HCT116 (cell line): Measurements from ENCODE around the gene PDE10A. TPM values are rescaled to one million over a fixed set of nuclear protein-coding genes. Genes with fewer than 3 reads are reported as not detected.

Experiments used
- ATAC-seq: fragments of 200-7000 bp; cut with Tn5 transposase; 2 replicates; pipeline ENCODE4 v1.9.1; 2020; ENCODE audit warnings: mild to moderate bottlenecking, moderate library complexity
- BruUV-seq: library from RNA; stranded (reverse); fragments of 400-500 nt; replicated peaks from 2 replicates; lab custom pipeline; 2021; lab: Mats Ljungman, UMichigan
- CTCF ChIA-PET: fragments of 300-600 bp; sonication (Branson Sonifier 250); formaldehyde crosslinking; loops from one replicate; lab custom pipeline; 2021; ENCODE audit warnings: antibody characterized with exemption; lab: Charles Lee
- POLR2A ChIA-PET: fragments of 300-600, 350-600 bp; sonication (Branson Sonifier 250); formaldehyde crosslinking; loops from one replicate; lab custom pipeline; 2021; ENCODE audit warnings: antibody characterized with exemption; lab: Charles Lee
- RAD21 ChIA-PET, 2 experiments: fragments of 300-600 bp; sonication (Branson Sonifier 250); formaldehyde crosslinking; loops; one replicate each; lab custom pipeline; 2023; ENCODE audit warnings: low total read pairs in 2 of 2; ENCODE audit not compliant: uncharacterized antibody in 2 of 2, unreplicated experiment in 2 of 2, low non-redundant PET in 1 of 2; lab: Charles Lee
- DNase-seq: peaks from one replicate; pipeline ENCODE4 v3.0.0-alpha.2; 2010; ENCODE audit warnings: low read depth, low spot score
- H2AFZ ChIP-seq: fragments of 200-600 bp; shearing (Covaris generic), sonication (generic); 2 replicates; pipeline ENCODE4 v1.6.1; 2017; ENCODE audit warnings: low read depth, mixed run types, mixed read lengths, antibody characterized with exemption, low read length; ENCODE audit not compliant: poor library complexity, severe bottlenecking
- H3K27ac ChIP-seq: 2 replicates; pipeline ENCODE4 v1.5.1; 2012; ENCODE audit warnings: low read depth, low read length
- H3K27me3 ChIP-seq: fragments of 200-600 bp; sonication (generic); 2 replicates; pipeline ENCODE4 v1.6.1; 2016; ENCODE audit warnings: mixed run types, low read length, mixed read lengths; ENCODE audit not compliant: insufficient read depth
- H3K36me3 ChIP-seq, 2 experiments: fragments of 200-500 bp in 1 of 2; fragments of 200-600 bp in 1 of 2; sonication (Bioruptor generic) in 1 of 2; sonication (generic) in 1 of 2; 2 replicates each; pipeline versions ENCODE4 v1.5.1 to v1.6.1; 2014 to 2016; ENCODE audit warnings: low read length in 2 of 2, inconsistent platforms in 1 of 2, mixed read lengths in 1 of 2, mixed run types in 1 of 2; ENCODE audit not compliant: insufficient read depth in 2 of 2, control insufficient read depth in 1 of 2
- H3K4me1 ChIP-seq, 2 experiments: fragments of 200-600 bp in 1 of 2; sonication (generic) in 1 of 2; 2 replicates each; pipeline versions ENCODE4 v1.5.1 to v1.6.1; 2012 to 2017; ENCODE audit warnings: low read length in 2 of 2, inconsistent platforms in 1 of 2, mild to moderate bottlenecking in 1 of 2, mixed read lengths in 1 of 2, mixed run types in 1 of 2, moderate library complexity in 1 of 2; ENCODE audit not compliant: insufficient read depth in 2 of 2, control insufficient read depth in 1 of 2
- H3K4me2 ChIP-seq: fragments of 200-600 bp; sonication (generic); 2 replicates; pipeline ENCODE4 v1.6.1; 2017; ENCODE audit warnings: mixed run types, low read length, mixed read lengths
- H3K4me3 ChIP-seq, 2 experiments: fragments of 200-600 bp in 1 of 2; sonication (generic) in 1 of 2; replicated peaks in 1 of 2; 2 replicates each; pipeline ENCODE4 v1.5.1; 2011 to 2016; ENCODE audit warnings: low read length in 2 of 2, control low read depth in 1 of 2, low read depth in 1 of 2, mild to moderate bottlenecking in 1 of 2, mixed read lengths in 1 of 2, mixed run types in 1 of 2
- H3K79me2 ChIP-seq: fragments of 200-600 bp; sonication (generic); 2 replicates; pipeline ENCODE4 v1.6.1; 2017; ENCODE audit warnings: mild to moderate bottlenecking, mixed run types, low read length, moderate library complexity, mixed read lengths; ENCODE audit not compliant: insufficient read depth
- H3K9ac ChIP-seq: fragments of 200-600 bp; sonication (generic); 2 replicates; pipeline ENCODE4 v1.6.1; 2016; ENCODE audit warnings: low read length, mixed read lengths
- H3K9me2 ChIP-seq: fragments of 200-600 bp; sonication (generic), shearing (Covaris generic); 2 replicates; pipeline ENCODE4 v1.6.1; 2017; ENCODE audit warnings: mixed run types, mild to moderate bottlenecking, moderate library complexity; ENCODE audit not compliant: insufficient read depth
- H3K9me3 ChIP-seq, 2 experiments: fragments of 200-500 bp in 1 of 2; fragments of 200-600 bp in 1 of 2; sonication (Bioruptor generic) in 1 of 2; sonication (generic) in 1 of 2; 2 replicates each; pipeline ENCODE4 v1.6.1; 2014 to 2017; ENCODE audit warnings: low read length in 2 of 2, mixed read lengths in 2 of 2, inconsistent platforms in 1 of 2, low read depth in 1 of 2, mild to moderate bottlenecking in 1 of 2, mixed run types in 1 of 2, moderate library complexity in 1 of 2; ENCODE audit not compliant: control insufficient read depth in 1 of 2, insufficient read depth in 1 of 2
- H4K20me1 ChIP-seq: fragments of 200-600 bp; sonication (generic), shearing (Covaris generic); 2 replicates; pipeline ENCODE4 v1.6.1; 2017; ENCODE audit warnings: mixed run types, mild to moderate bottlenecking, moderate library complexity; ENCODE audit not compliant: insufficient read depth
- CBX3 ChIP-seq: IDR thresholded peaks from 2 replicates; pipeline ENCODE4 v1.6.1; 2012; ENCODE audit warnings: low read depth
- CEBPB ChIP-seq: IDR thresholded peaks from 2 replicates; pipeline ENCODE4 v1.6.1; 2012; ENCODE audit warnings: low read depth
- CTCF ChIP-seq, 3 experiments: fragments of 200-600 bp in 1 of 3; sonication (generic) in 1 of 3; IDR thresholded peaks in 2 of 3; conservative IDR thresholded peaks in 1 of 3; 2 replicates each; pipeline ENCODE4 v1.5.1; 2012 to 2017; ENCODE audit warnings: low read depth in 2 of 3, low read length in 2 of 3, antibody characterized with exemption in 1 of 3, borderline replicate concordance in 1 of 3, control low read depth in 1 of 3, mild to moderate bottlenecking in 1 of 3, mixed read lengths in 1 of 3, mixed run types in 1 of 3, moderate library complexity in 1 of 3; ENCODE audit not compliant: insufficient read depth in 1 of 3
- EGR1 ChIP-seq: IDR thresholded peaks from 2 replicates; pipeline ENCODE4 v1.6.1; 2012; ENCODE audit warnings: low read depth
- ELF1 ChIP-seq: IDR thresholded peaks from 2 replicates; pipeline ENCODE4 v1.6.1; 2012; ENCODE audit warnings: low read depth, borderline replicate concordance
- EZH2phosphoT487 ChIP-seq: fragments of 200-600 bp; IDR thresholded peaks from 2 replicates; pipeline ENCODE4 v1.6.1; 2018; ENCODE audit warnings: antibody characterized with exemption, borderline replicate concordance
- FOSL1 ChIP-seq: IDR thresholded peaks from 2 replicates; pipeline ENCODE4 v1.6.1; 2012; ENCODE audit warnings: low read depth
- POLR2A ChIP-seq: IDR thresholded peaks from 2 replicates; pipeline ENCODE4 v1.7.0; 2011; ENCODE audit warnings: borderline replicate concordance; ENCODE audit not compliant: insufficient read depth, insufficient read length; ENCODE audit errors: extremely low read depth
- POLR2AphosphoS5 ChIP-seq: IDR thresholded peaks from 2 replicates; pipeline ENCODE4 v1.6.1; 2011; ENCODE audit warnings: mild to moderate bottlenecking, low read depth, low read length, moderate library complexity
- RAD21 ChIP-seq: IDR thresholded peaks from 2 replicates; pipeline ENCODE4 v1.6.1; 2012; ENCODE audit warnings: low read depth, mild to moderate bottlenecking
- SIN3A ChIP-seq: IDR thresholded peaks from 2 replicates; pipeline ENCODE4 v1.6.1; 2012; ENCODE audit warnings: low read depth
- SP1 ChIP-seq: IDR thresholded peaks from 2 replicates; pipeline ENCODE4 v1.6.1; 2012; ENCODE audit warnings: low read depth
- SRF ChIP-seq: IDR thresholded peaks from 2 replicates; pipeline ENCODE4 v1.6.1; 2012; ENCODE audit warnings: low read depth
- TCF7L2 ChIP-seq: IDR thresholded peaks from 2 replicates; pipeline ENCODE4 v1.7.0; 2011; ENCODE audit warnings: borderline replicate concordance, inconsistent platforms; ENCODE audit not compliant: insufficient read depth, insufficient read length; ENCODE audit errors: extremely low read depth
- ZBTB33 ChIP-seq: IDR thresholded peaks from 2 replicates; pipeline ENCODE4 v1.6.1; 2011; ENCODE audit warnings: mild to moderate bottlenecking, low read length, moderate library complexity; ENCODE audit not compliant: insufficient replicate concordance; ENCODE audit errors: extremely low read depth
- ZFX ChIP-seq: fragments of 450-650 bp; IDR thresholded peaks from 2 replicates; pipeline ENCODE4 v1.6.1; 2017
- ZNF274 ChIP-seq: fragments of 200-500 bp; sonication (Bioruptor generic); IDR thresholded peaks from 2 replicates; pipeline ENCODE4 v1.6.1; 2014; ENCODE audit warnings: mild to moderate bottlenecking, low read depth, low read length, inconsistent platforms
- intact Hi-C: fragments of 100-400 bp; cut with micrococcal nuclease; formaldehyde crosslinking; loops from 2 replicates; pipeline ENCODE4 v1.10.0; 2022
- total RNA-seq: library from RNA; stranded (reverse); gene quantifications from one replicate; pipeline ENCODE4 v1.2.1, GENCODE V29; 2021; ENCODE audit not compliant: unreplicated experiment
- TF ChIP-seq, protein P1 (sequence below): IDR thresholded peaks from 2 replicates; pipeline ENCODE4 v1.6.1; 2012
- TF ChIP-seq, protein P2 (sequence below): IDR thresholded peaks from 2 replicates; pipeline ENCODE4 v1.6.1; 2012

The PDE10A gene
- total RNA-seq, 1 experiment from 2014 or later: 0.37 TPM

GRCh38 chr6:165698868-165699267, 35.8 kb upstream of the PDE10A start:
- intact Hi-C loops: no loop called here
- TF ChIP-seq, protein P1, sequence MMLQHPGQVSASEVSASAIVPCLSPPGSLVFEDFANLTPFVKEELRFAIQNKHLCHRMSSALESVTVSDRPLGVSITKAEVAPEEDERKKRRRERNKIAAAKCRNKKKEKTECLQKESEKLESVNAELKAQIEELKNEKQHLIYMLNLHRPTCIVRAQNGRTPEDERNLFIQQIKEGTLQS: no peak
- TF ChIP-seq POLR2A (no peak), EGR1 (no peak), TCF7L2 (no peak), POLR2AphosphoS5 (no peak), SRF (no peak), ZFX (no peak), RAD21 (no peak), ZNF274 (no peak), SIN3A (no peak), ELF1 (no peak)
- TF ChIP-seq, protein P2, sequence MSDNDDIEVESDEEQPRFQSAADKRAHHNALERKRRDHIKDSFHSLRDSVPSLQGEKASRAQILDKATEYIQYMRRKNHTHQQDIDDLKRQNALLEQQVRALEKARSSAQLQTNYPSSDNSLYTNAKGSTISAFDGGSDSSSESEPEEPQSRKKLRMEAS: no peak
- BruUV-seq: no TSS peak
- ChIA-PET CTCF (no interaction called here), POLR2A (no interaction called here), RAD21 (no interaction called here)
- Histone ChIP-seq H3K4me2 (no peak overlapping the region), H3K9me2 (no peaks in the 10 kb centered on the region), H3K4me3 (no peak overlapping the region), H3K9ac (no peak overlapping the region), H3K4me1 (no peaks in the 10 kb centered on the region), H3K27me3 (no peaks in the 10 kb centered on the region), H3K79me2 (no peaks in the 10 kb centered on the region), H4K20me1 (no peaks in the 10 kb centered on the region), H3K36me3 (no peaks in the 10 kb centered on the region), H3K27ac (no peak overlapping the region), H2AFZ (no peak overlapping the region), H3K9me3 (no peaks in the 10 kb centered on the region)
- DNase-seq (no peak), ATAC-seq (no peak)

GRCh38 chr6:165697171-165697570, 34.1 kb upstream of the PDE10A start:
- ATAC-seq: no peak
- no peak overlapping the region for H2AFZ ChIP-seq
- H3K4me1 ChIP-seq: no peaks in the 10 kb centered on the region
- RAD21 ChIA-PET: interaction anchor here in 1 of 2 experiments (0.6 kb wide), 1 partner anchor 140 kb away, joined by 5 read pairs; no protein-coding TSS in a partner anchor
- H3K27me3 ChIP-seq: no peaks in the 10 kb centered on the region
- H3K4me2 ChIP-seq: no peak overlapping the region
- H3K79me2 ChIP-seq: no peaks in the 10 kb centered on the region
- POLR2A ChIA-PET: no interaction called here
- CTCF ChIA-PET: no interaction called here
- H3K4me3 ChIP-seq: no peak overlapping the region
- TF ChIP-seq FOSL1 (no peak), ELF1 (no peak), ZFX (no peak), SIN3A (no peak), SP1 (no peak), CEBPB (no peak), ZBTB33 (no peak), CBX3 (no peak), CTCF (IDR thresholded peaks at IDR 0.05 in 2 of 3, conservative IDR thresholded peaks at IDR 0.05 in 1 of 3; ENCODE audit: borderline replicate concordance in 1 of 3, insufficient read depth in 1 of 3, low read depth in 2 of 3, low read length in 2 of 3) (no peak), POLR2A (no peak), ZNF274 (no peak), EZH2phosphoT487 (no peak)
- H3K9ac ChIP-seq: no peak overlapping the region
- intact Hi-C loops: no loop called here
- H4K20me1 ChIP-seq: no peaks in the 10 kb centered on the region
- no peaks in the 10 kb centered on the region for H3K9me3 ChIP-seq
- no peaks in the 10 kb centered on the region for H3K9me2 ChIP-seq
- no TSS peak for BruUV-seq
- no peaks in the 10 kb centered on the region for H3K36me3 ChIP-seq
- no peak overlapping the region for H3K27ac ChIP-seq
- DNase-seq: no peak
